ENCODE measurements around the gene RGS6.

Gene RGS6

DNA sequence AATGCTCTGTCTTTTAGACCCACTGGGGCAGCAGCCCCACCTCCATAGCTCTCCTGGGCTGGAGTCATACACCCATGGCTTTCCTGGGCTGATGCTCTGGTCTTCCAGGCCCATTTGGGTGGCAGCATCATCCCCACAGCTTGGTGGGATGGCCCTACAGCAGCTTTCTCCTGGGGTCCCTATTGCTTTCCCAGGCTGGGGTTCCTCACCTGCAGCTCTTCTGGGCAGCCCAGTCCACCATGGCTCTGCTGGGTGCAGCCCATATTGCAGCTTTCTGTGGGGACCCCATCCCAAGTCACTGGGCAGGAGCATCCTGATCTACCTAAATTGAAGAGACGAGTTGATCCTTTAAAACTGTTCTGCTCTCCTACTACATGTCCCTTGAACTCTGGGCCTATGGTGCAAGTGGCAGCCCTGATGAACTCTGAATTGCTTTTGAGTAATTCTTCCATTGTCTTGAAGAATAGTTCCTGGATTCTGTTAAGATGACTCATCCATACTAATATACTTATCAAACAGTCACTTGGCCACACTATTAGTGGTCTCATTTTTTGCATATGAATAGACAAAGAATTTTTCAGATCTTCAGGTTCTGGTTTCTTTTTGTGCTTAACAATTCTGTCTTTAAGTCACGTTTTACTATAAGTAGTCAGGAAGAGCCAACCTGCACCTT lies 571.6 kb downstream of the RGS6 start:
- DNase-seq (ENCODE audit: low spot score): no peak
- in situ Hi-C loops (cut with MboI; ENCODE audit: low pct_unique_long_range_greater_than_20kb, low sequenced_read_pairs, unreplicated experiment): no loop called here
- TF ChIP-seq, protein P1, sequence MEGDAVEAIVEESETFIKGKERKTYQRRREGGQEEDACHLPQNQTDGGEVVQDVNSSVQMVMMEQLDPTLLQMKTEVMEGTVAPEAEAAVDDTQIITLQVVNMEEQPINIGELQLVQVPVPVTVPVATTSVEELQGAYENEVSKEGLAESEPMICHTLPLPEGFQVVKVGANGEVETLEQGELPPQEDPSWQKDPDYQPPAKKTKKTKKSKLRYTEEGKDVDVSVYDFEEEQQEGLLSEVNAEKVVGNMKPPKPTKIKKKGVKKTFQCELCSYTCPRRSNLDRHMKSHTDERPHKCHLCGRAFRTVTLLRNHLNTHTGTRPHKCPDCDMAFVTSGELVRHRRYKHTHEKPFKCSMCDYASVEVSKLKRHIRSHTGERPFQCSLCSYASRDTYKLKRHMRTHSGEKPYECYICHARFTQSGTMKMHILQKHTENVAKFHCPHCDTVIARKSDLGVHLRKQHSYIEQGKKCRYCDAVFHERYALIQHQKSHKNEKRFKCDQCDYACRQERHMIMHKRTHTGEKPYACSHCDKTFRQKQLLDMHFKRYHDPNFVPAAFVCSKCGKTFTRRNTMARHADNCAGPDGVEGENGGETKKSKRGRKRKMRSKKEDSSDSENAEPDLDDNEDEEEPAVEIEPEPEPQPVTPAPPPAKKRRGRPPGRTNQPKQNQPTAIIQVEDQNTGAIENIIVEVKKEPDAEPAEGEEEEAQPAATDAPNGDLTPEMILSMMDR (IDR thresholded peaks at IDR 0.05; ENCODE audit: extremely low read depth, insufficient read depth, missing control alignments): no peak

GRCh38 chr14:72510566-72510965 lies 578.3 kb downstream of the RGS6 start:
- no peak for DNase-seq (ENCODE audit: low spot score)
- TF ChIP-seq, protein P1 (IDR thresholded peaks at IDR 0.05; ENCODE audit: extremely low read depth, insufficient read depth, missing control alignments): no peak
- in situ Hi-C loops (cut with MboI; ENCODE audit: low pct_unique_long_range_greater_than_20kb, low sequenced_read_pairs, unreplicated experiment): loop anchor here (5.0 kb wide), 1 partner anchor 387 kb away; no protein-coding TSS in a partner anchor

DNA sequence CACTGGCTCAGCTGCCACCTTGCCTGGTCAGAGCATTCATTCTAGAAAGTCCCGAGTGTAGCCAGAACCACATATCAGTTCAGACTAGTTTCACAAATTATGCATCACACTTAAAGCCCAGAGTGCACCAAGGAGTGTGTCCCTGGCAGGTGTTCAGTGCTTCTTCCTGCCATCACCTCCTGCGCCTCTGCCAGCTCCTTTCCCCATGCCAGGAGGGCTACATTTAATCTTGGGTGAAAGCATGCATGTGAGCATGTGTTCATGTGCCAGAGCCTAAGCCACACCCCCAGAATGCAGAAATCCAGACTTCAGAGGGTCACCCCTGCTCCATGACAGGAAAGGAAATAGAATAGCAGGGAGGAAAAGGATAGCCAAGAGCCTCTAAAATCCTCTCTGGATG lies 580.1 kb downstream of the RGS6 start:
- TF ChIP-seq, protein P1 (IDR thresholded peaks at IDR 0.05; ENCODE audit: extremely low read depth, insufficient read depth, missing control alignments): no peak
- in situ Hi-C loops (cut with MboI; ENCODE audit: low pct_unique_long_range_greater_than_20kb, low sequenced_read_pairs, unreplicated experiment): loop anchor here (5.0 kb wide), 1 partner anchor 385 kb away; no protein-coding TSS in a partner anchor
- no peak for DNase-seq (ENCODE audit: low spot score)

GRCh38 chr14:72512925-72513324 lies 580.7 kb downstream of the RGS6 start:
- TF ChIP-seq, protein P1 (IDR thresholded peaks at IDR 0.05; ENCODE audit: extremely low read depth, insufficient read depth, missing control alignments): no peak
- DNase-seq (ENCODE audit: low spot score): no peak
- in situ Hi-C loops (cut with MboI; ENCODE audit: low pct_unique_long_range_greater_than_20kb, low sequenced_read_pairs, unreplicated experiment): loop anchor here (5.0 kb wide), 1 partner anchor 384 kb away; no protein-coding TSS in a partner anchor

DNA sequence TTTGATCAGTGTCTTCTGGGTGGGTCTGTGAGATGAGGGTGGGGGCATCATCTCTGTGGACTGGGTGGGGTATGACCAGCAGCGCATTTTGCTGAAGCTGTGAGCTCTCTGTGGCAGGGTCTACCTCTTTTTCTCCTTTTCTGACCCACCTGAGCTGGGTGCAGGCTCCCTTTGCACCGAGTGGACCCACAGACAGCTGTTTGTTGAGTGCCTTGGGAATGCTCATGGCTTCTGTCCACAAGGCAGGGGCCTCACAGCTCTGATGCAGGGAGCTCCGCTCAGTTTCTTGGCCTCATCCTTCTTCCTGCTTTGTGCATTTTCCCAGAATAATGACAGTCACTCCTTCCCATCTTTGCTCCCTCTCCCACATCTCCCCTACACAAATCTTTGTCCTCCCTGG lies 581.1 kb downstream of the RGS6 start:
- in situ Hi-C loops (cut with MboI; ENCODE audit: low pct_unique_long_range_greater_than_20kb, low sequenced_read_pairs, unreplicated experiment): loop anchor here (5.0 kb wide), 1 partner anchor 384 kb away; no protein-coding TSS in a partner anchor

GRCh38 chr14:72513965-72514659 lies 581.9 kb downstream of the RGS6 start:
- in situ Hi-C loops (cut with MboI; ENCODE audit: low pct_unique_long_range_greater_than_20kb, low sequenced_read_pairs, unreplicated experiment): loop anchor here (5.0 kb wide), 1 partner anchor 383 kb away; no protein-coding TSS in a partner anchor
- TF ChIP-seq, protein P1 (IDR thresholded peaks at IDR 0.05; ENCODE audit: extremely low read depth, insufficient read depth, missing control alignments): peak; percentile 63
- no peak for DNase-seq (ENCODE audit: low spot score)

More for the DNA sequence above, 581.1 kb downstream of the RGS6 start:
- TF ChIP-seq, protein P1 (IDR thresholded peaks at IDR 0.05; ENCODE audit: extremely low read depth, insufficient read depth, missing control alignments): no peak
- no peak for DNase-seq (ENCODE audit: low spot score)

Data from GM13977 (cell line).